Testis (tissue), 3 donors: ENCODE measurements around the gene FANCE. TPM values are rescaled to one million over a fixed set of nuclear protein-coding genes. Genes with fewer than 3 reads are reported as not detected.

Source experiments
- DNase-seq: peaks from one replicate; pipeline ENCODE4 v3.0.0-alpha.2; 2019
- H3K27ac ChIP-seq, 2 donors: fragments of 200-600 bp; sonication (generic); one replicate each; pipeline ENCODE4 v1.5.1; 2019
- H3K27me3 ChIP-seq: fragments of 200-600 bp; sonication (generic); one replicate; pipeline ENCODE4 v1.5.1; 2019
- H3K36me3 ChIP-seq: fragments of 200-600 bp; sonication (generic); one replicate; pipeline ENCODE4 v1.5.1; 2017; ENCODE audit warnings: low read depth; ENCODE audit errors: missing control alignments
- H3K4me1 ChIP-seq: fragments of 200-600 bp; sonication (generic); one replicate; pipeline ENCODE4 v1.5.1; 2019
- H3K4me3 ChIP-seq, 2 donors: fragments of 200-600 bp; sonication (generic); one replicate each; pipeline ENCODE4 v1.5.1; 2017 to 2019
- H3K9me3 ChIP-seq: fragments of 200-600 bp; sonication (generic); one replicate; pipeline ENCODE4 v1.5.1; 2017
- CTCF ChIP-seq, 3 experiments: fragments of 450-650 bp in 2 of 3; fragments of 200-600 bp in 1 of 3; sonication (generic) in 1 of 3; IDR thresholded peaks; one replicate each; pipeline ENCODE4 v1.5.1; 2016 to 2019; ENCODE audit warnings: antibody characterized with exemption in 3 of 3, mild to moderate bottlenecking in 2 of 3, moderate library complexity in 1 of 3
- POLR2A ChIP-seq: fragments of 450-650 bp; IDR thresholded peaks from one replicate; pipeline ENCODE4 v1.6.1; 2017; ENCODE audit warnings: antibody characterized with exemption, mild to moderate bottlenecking, moderate library complexity
- WGBS, 2 donors: methylation state at CpG; one replicate each; pipeline ENCODE4 v1.1.5; 2018; 5-methylcytosine and 5-hydroxymethylcytosine counted together
- intact Hi-C: fragments of 100-400 bp; cut with DNase I; formaldehyde crosslinking; loops from one replicate; pipeline ENCODE4 v1.15.1; 2023; ENCODE audit warnings: low total_unique reads
- polyA plus RNA-seq: library from polyadenylated mRNA; stranded (reverse); fragments of 350-450 nt; fragmentation: Illumina TruSeq; extraction: RNeasy Lipid Tissue Mini Kit (QIAGEN cat#74804); gene quantifications from one replicate; pipeline ENCODE4 v1.2.3, GENCODE V29; 2014; ENCODE audit warnings: low read depth, low replicate concordance; ENCODE audit not compliant: insufficient read depth
- total RNA-seq, 2 donors: library from RNA; depleted of rRNA; stranded (reverse); fragments of >200 nt; gene quantifications; one replicate each; pipeline ENCODE4 v1.2.3, GENCODE V29; 2016

FANCE gene
- total and polyA plus RNA-seq, 3 donors from 2014 or later, result 14.1 to 18.0 (median 15.0) TPM

- intact Hi-C loops, result no loop called here
- Histone ChIP-seq H3K4me1 (peaks cover 62% of the 10 kb centered on the region), H3K9me3 (no peaks in the 10 kb centered on the region), H3K27ac (peak overlapping the region; percentile 24 to 93), H3K27me3 (no peaks in the 10 kb centered on the region), H3K36me3 (no peaks in the 10 kb centered on the region), H3K4me3 (no peak overlapping the region)
- 54 to 61% methylated on average over 7 of the region's 7 CpGs for WGBS, 2 donors
- no peak for DNase-seq
- no peak for TF ChIP-seq CTCF (IDR thresholded peaks at IDR 0.05)
- TF ChIP-seq POLR2A, result no peak
Observed at GRCh38 chr6:35492258-35492973, 40.3 kb downstream of the FANCE start.

DNA sequence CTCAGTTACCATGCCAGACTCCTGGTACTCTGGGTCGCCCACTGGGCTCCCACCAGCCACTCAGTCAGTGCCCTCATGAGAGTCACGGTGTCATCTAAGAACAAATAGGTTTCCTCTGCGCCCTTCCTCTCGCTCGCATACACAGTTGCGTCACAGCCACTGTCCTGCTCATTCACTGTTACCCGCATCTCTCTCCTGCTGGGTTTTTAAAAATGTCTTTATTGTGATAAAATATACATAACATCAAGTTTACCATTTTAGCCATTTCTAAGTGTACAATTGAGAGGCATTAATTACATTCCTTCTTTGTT lies 40.8 kb downstream of the FANCE start:
- H3K9me3 ChIP-seq, result no peaks in the 10 kb centered on the region
- WGBS, 2 donors, result 92 to 93% methylated on average over 7 of the region's 7 CpGs
- H3K4me1 ChIP-seq, result peaks cover 64% of the 10 kb centered on the region
- intact Hi-C loops, result no loop called here
- H3K4me3 ChIP-seq, result no peak overlapping the region
- no peaks in the 10 kb centered on the region for H3K27me3 ChIP-seq
- peak overlapping the region in 1 of 2 donors; percentile 93 for H3K27ac ChIP-seq
- no peak for DNase-seq
- TF ChIP-seq POLR2A, result no peak
- TF ChIP-seq CTCF (IDR thresholded peaks at IDR 0.05), result no peak
- no peaks in the 10 kb centered on the region for H3K36me3 ChIP-seq

- H3K9me3 ChIP-seq, result no peaks in the 10 kb centered on the region
- WGBS, 2 donors, result 83 to 86% methylated on average over 22 to 28 of the region's 28 CpGs
- intact Hi-C loops, result no loop called here
- no peak overlapping the region for H3K4me3 ChIP-seq
- DNase-seq, result no peak
- peaks cover 69% of the 10 kb centered on the region for H3K4me1 ChIP-seq
- no peaks in the 10 kb centered on the region for H3K36me3 ChIP-seq
- H3K27me3 ChIP-seq, result no peaks in the 10 kb centered on the region
- H3K27ac ChIP-seq, result no peak overlapping the region
- no peak for TF ChIP-seq POLR2A
- no peak for TF ChIP-seq CTCF (IDR thresholded peaks at IDR 0.05)
Observed at GRCh38 chr6:35493307-35493983, 41.3 kb downstream of the FANCE start.

GRCh38 chr6:35494161-35494563 lies 42.0 kb downstream of the FANCE start:
- Histone ChIP-seq H3K27ac (peak overlapping the region in 1 of 2 donors; percentile 19), H3K4me1 (peaks cover 67% of the 10 kb centered on the region), H3K27me3 (no peaks in the 10 kb centered on the region), H3K9me3 (no peaks in the 10 kb centered on the region), H3K36me3 (no peaks in the 10 kb centered on the region), H3K4me3 (no peak overlapping the region)
- WGBS, 2 donors, result 31 to 38% methylated on average over 4 of the region's 4 CpGs
- no peak for DNase-seq
- intact Hi-C loops, result no loop called here
- no peak for TF ChIP-seq CTCF (IDR thresholded peaks at IDR 0.05)
- no peak for TF ChIP-seq POLR2A
